WTC11 (cell line): ENCODE results near the gene TRAPPC4. TPM values are rescaled to one million over a fixed set of nuclear protein-coding genes. Genes with fewer than 3 reads are reported as not detected.

Experiments used
- ATAC-seq: fragments of 200-7000 bp; cut with Tn5 transposase; 2 replicates; pipeline ENCODE4 v1.10.0; 2021; ENCODE audit warnings: mild to moderate bottlenecking, moderate library complexity
- CTCF ChIA-PET: fragments of 300-600 bp; sonication (Branson Sonifier 250); formaldehyde crosslinking; loops from one replicate; lab custom pipeline; 2021; ENCODE audit warnings: antibody characterized with exemption; lab: Charles Lee
- POLR2A ChIA-PET: fragments of 350-600 bp; sonication (Branson Sonifier 250); formaldehyde crosslinking; loops from one replicate; lab custom pipeline; 2021; ENCODE audit warnings: antibody characterized with exemption; lab: Charles Lee
- DNase-seq: peaks from one replicate; pipeline ENCODE4 v3.0.0; 2021; ENCODE audit warnings: low spot score
- H3K27ac Mint-ChIP-seq: 2 replicates; pipeline ENCODE4 v1.8.0; 2021; ENCODE audit warnings: mixed read lengths
- H3K27me3 Mint-ChIP-seq: 2 replicates; pipeline ENCODE4 v1.8.0; 2021; ENCODE audit warnings: low read depth, mild to moderate bottlenecking, moderate library complexity, mixed read lengths
- H3K36me3 Mint-ChIP-seq: 2 replicates; pipeline ENCODE4 v1.8.0; 2021; ENCODE audit warnings: mixed read lengths
- H3K4me1 Mint-ChIP-seq: 2 replicates; pipeline ENCODE4 v1.8.0; 2022; ENCODE audit warnings: mixed read lengths
- H3K4me3 Mint-ChIP-seq: 2 replicates; pipeline ENCODE4 v1.8.0; 2021; ENCODE audit warnings: mild to moderate bottlenecking, moderate library complexity, mixed read lengths
- H3K9me3 Mint-ChIP-seq: 2 replicates; pipeline ENCODE4 v1.8.0; 2021; ENCODE audit warnings: mixed read lengths
- E2F5 ChIP-seq: sonication (generic); formaldehyde crosslinking; IDR thresholded peaks from 2 replicates; pipeline ENCODE4 v1.8.1; 2022; ENCODE audit warnings: mild to moderate bottlenecking, moderate library complexity, missing genetic modification reagents
- EMX1 ChIP-seq: fragments of 250-450 bp; sonication (Bioruptor Pico); IDR thresholded peaks from 2 replicates; pipeline ENCODE4 v1.8.0; 2021; ENCODE audit warnings: mild to moderate bottlenecking
- ETV6 ChIP-seq: sonication (generic); formaldehyde crosslinking; IDR thresholded peaks from 2 replicates; pipeline ENCODE4 v1.8.1; 2022; ENCODE audit warnings: mild to moderate bottlenecking, missing genetic modification reagents
- FOXK1 ChIP-seq: sonication (generic); formaldehyde crosslinking; IDR thresholded peaks from 2 replicates; pipeline ENCODE4 v1.8.0; 2022; ENCODE audit warnings: mild to moderate bottlenecking, moderate library complexity, missing genetic modification reagents
- HMGXB4 ChIP-seq: sonication (generic); formaldehyde crosslinking; IDR thresholded peaks from 2 replicates; pipeline ENCODE4 v1.8.1; 2023; ENCODE audit warnings: mild to moderate bottlenecking, moderate library complexity, missing genetic modification reagents
- IRF2 ChIP-seq: sonication (generic); formaldehyde crosslinking; IDR thresholded peaks from 2 replicates; pipeline ENCODE4 v1.8.0; 2022; ENCODE audit warnings: low read depth, missing genetic modification reagents, borderline replicate concordance
- MAX ChIP-seq: sonication (generic); formaldehyde crosslinking; IDR thresholded peaks from 2 replicates; pipeline ENCODE4 v1.8.0; 2022; ENCODE audit warnings: mild to moderate bottlenecking, missing genetic modification reagents
- MXD4 ChIP-seq: fragments of 250-450 bp; sonication (Bioruptor Pico); IDR thresholded peaks from 2 replicates; pipeline ENCODE4 v1.8.0; 2021; ENCODE audit warnings: mild to moderate bottlenecking, moderate library complexity, borderline replicate concordance
- NFYB ChIP-seq: sonication (generic); formaldehyde crosslinking; conservative IDR thresholded peaks from 2 replicates; pipeline ENCODE4 v1.8.0; 2022; ENCODE audit warnings: low read depth, missing genetic modification reagents
- NR1H2 ChIP-seq: sonication (generic); formaldehyde crosslinking; IDR thresholded peaks from 2 replicates; pipeline ENCODE4 v1.9.0; 2021; ENCODE audit warnings: mild to moderate bottlenecking, moderate library complexity, missing genetic modification reagents
- NR2C2 ChIP-seq: sonication (generic); formaldehyde crosslinking; IDR thresholded peaks from 2 replicates; pipeline ENCODE4 v1.8.0; 2022; ENCODE audit warnings: mild to moderate bottlenecking, missing genetic modification reagents
- NR3C1 ChIP-seq: sonication (generic); formaldehyde crosslinking; conservative IDR thresholded peaks from 2 replicates; pipeline ENCODE4 v1.8.1; 2023; ENCODE audit warnings: low read depth, mild to moderate bottlenecking, missing genetic modification reagents
- PREB ChIP-seq: sonication (generic); formaldehyde crosslinking; IDR thresholded peaks from 2 replicates; pipeline ENCODE4 v1.8.1; 2022; ENCODE audit warnings: mild to moderate bottlenecking, missing genetic modification reagents, moderate library complexity, borderline replicate concordance
- RORB ChIP-seq: fragments of 250-450 bp; sonication (Bioruptor Pico); IDR thresholded peaks from 2 replicates; pipeline ENCODE4 v1.9.0; 2021; ENCODE audit warnings: mild to moderate bottlenecking
- TCF7 ChIP-seq: sonication (generic); formaldehyde crosslinking; IDR thresholded peaks from 2 replicates; pipeline ENCODE4 v1.8.0; 2022; ENCODE audit warnings: mild to moderate bottlenecking, low read depth, missing genetic modification reagents, moderate library complexity
- TEAD1 ChIP-seq: sonication (generic); formaldehyde crosslinking; IDR thresholded peaks from 2 replicates; pipeline ENCODE4 v1.8.0; 2022; ENCODE audit warnings: mild to moderate bottlenecking, missing genetic modification reagents
- TEAD4 ChIP-seq: sonication (generic); formaldehyde crosslinking; IDR thresholded peaks from 2 replicates; pipeline ENCODE4 v1.8.0; 2022; ENCODE audit warnings: mild to moderate bottlenecking, missing genetic modification reagents
- ZNF121 ChIP-seq: sonication (generic); formaldehyde crosslinking; IDR thresholded peaks from 2 replicates; pipeline ENCODE4 v1.8.0; 2023; ENCODE audit warnings: missing genetic modification reagents
- ZNF138 ChIP-seq: sonication (generic); formaldehyde crosslinking; conservative IDR thresholded peaks from 2 replicates; pipeline ENCODE4 v1.8.1; 2022; ENCODE audit warnings: mild to moderate bottlenecking, moderate library complexity, missing genetic modification reagents
- ZNF263 ChIP-seq: sonication (generic); formaldehyde crosslinking; IDR thresholded peaks from 2 replicates; pipeline ENCODE4 v1.8.1; 2022; ENCODE audit warnings: low read depth, mild to moderate bottlenecking, moderate library complexity, missing genetic modification reagents
- ZNF281 ChIP-seq: sonication (generic); formaldehyde crosslinking; IDR thresholded peaks from 2 replicates; pipeline ENCODE4 v1.8.0; 2023; ENCODE audit warnings: mild to moderate bottlenecking, missing genetic modification reagents
- ZNF317 ChIP-seq: sonication (generic); formaldehyde crosslinking; IDR thresholded peaks from 2 replicates; pipeline ENCODE4 v1.8.1; 2023; ENCODE audit warnings: low read depth, mild to moderate bottlenecking, moderate library complexity, missing genetic modification reagents, borderline replicate concordance
- ZNF416 ChIP-seq: fragments of 250-450 bp; sonication (Bioruptor Pico); IDR thresholded peaks from 2 replicates; pipeline ENCODE4 v1.9.0; 2021; ENCODE audit warnings: mild to moderate bottlenecking, inconsistent platforms
- ZNF425 ChIP-seq: fragments of 250-450 bp; sonication (Bioruptor Pico); conservative IDR thresholded peaks from 2 replicates; pipeline ENCODE4 v1.9.0; 2021; ENCODE audit warnings: mild to moderate bottlenecking
- ZNF512 ChIP-seq: sonication (generic); formaldehyde crosslinking; IDR thresholded peaks from 2 replicates; pipeline ENCODE4 v1.8.1; 2022; ENCODE audit warnings: missing genetic modification reagents, borderline replicate concordance
- total RNA-seq: library from RNA; stranded (reverse); gene quantifications from 3 replicates; pipeline ENCODE4 v1.2.3, GENCODE V29; 2021

Gene TRAPPC4
- total RNA-seq, 1 experiment from 2014 or later = 75.7 TPM

GRCh38 chr11:118997627-118998387, 20.8 kb upstream of the TRAPPC4 start, which contains the start of gene CENATAC:
Gene CENATAC, plus strand, starts transcription at chr11:118998138. Its CDS starts 60 bp downstream, at chr11:118998198.
- Mint-ChIP-seq H3K27me3 (no peaks in the 10 kb centered on the region), H3K36me3 (peaks cover 42% of the 10 kb centered on the region), H3K4me1 (peaks cover 26% of the 10 kb centered on the region), H3K27ac (peak within 1 kb of the TSS; percentile 98), H3K4me3 (peak within 1 kb of the TSS; percentile 99), H3K9me3 (peaks cover 6% of the 10 kb centered on the region)
- DNase-seq (peak; percentile 97), ATAC-seq (peak; percentile 95)
- POLR2A ChIA-PET = interaction anchor here (0.5 to 1.5 kb wide), 6 partner anchors 12 to 363 kb away, joined by 3 to 7 read pairs (median 4); partner anchors contain the start of gene HYOU1
- CTCF ChIA-PET = interaction anchor here (0.5 to 2.8 kb wide), 12 partner anchors 9 to 363 kb away, joined by 3 to 12 read pairs (median 3); partner anchors contain the start of genes HYOU1 and UPK2
- TF ChIP-seq ETV6 (CRISPR knock-in tag) = peak; percentile 43; the same call in 1 of the 2 replicates
- no peak for TF ChIP-seq RORB (CRISPR knock-in tag)
- TF ChIP-seq NFYB = no peak
- peak; percentile 93 for TF ChIP-seq NR2C2 (CRISPR knock-in tag)
- TF ChIP-seq MAX = peak; percentile 86
- no peak for TF ChIP-seq MXD4 (CRISPR knock-in tag)
- TF ChIP-seq ZNF425 = no peak
- no peak for TF ChIP-seq TCF7 (CRISPR knock-in tag)
- no peak for TF ChIP-seq ZNF512 (CRISPR knock-in tag)
- TF ChIP-seq ZNF317 (CRISPR knock-in tag) = 0 out of 2 replicates have a peak, but pooled peaks have one; percentile 6
- TF ChIP-seq IRF2 = no peak
- no peak for TF ChIP-seq ZNF416 (CRISPR knock-in tag)
- TF ChIP-seq PREB = no peak
- TF ChIP-seq ZNF138 = no peak
- no peak for TF ChIP-seq TEAD4 (CRISPR knock-in tag)
- peak; percentile 77; the same call in 1 of the 2 replicates for TF ChIP-seq HMGXB4 (CRISPR knock-in tag)
- TF ChIP-seq EMX1 (CRISPR knock-in tag) = no peak
- TF ChIP-seq E2F5 (CRISPR knock-in tag) = peak; percentile 90
- no peak for TF ChIP-seq NR1H2 (CRISPR knock-in tag)
- no peak for TF ChIP-seq ZNF281 (CRISPR knock-in tag)
- TF ChIP-seq ZNF121 (CRISPR knock-in tag) = peak; percentile 82
- peak; percentile 80; the same call in 1 of the 2 replicates for TF ChIP-seq FOXK1 (CRISPR knock-in tag)
- no peak for TF ChIP-seq ZNF263 (CRISPR knock-in tag)
- TF ChIP-seq TEAD1 (CRISPR knock-in tag) = peak; percentile 58; the same call in 1 of the 2 replicates
- TF ChIP-seq NR3C1 (CRISPR knock-in tag) = no peak
